Caco-2 (cell line): ENCODE measurements around the gene SMYD3. TPM values are rescaled to one million over a fixed set of nuclear protein-coding genes. Genes with fewer than 3 reads are reported as not detected.

ENCODE experiments used
- BruUV-seq: library from RNA; stranded (reverse); fragments of 400-500 nt; replicated peaks from 2 replicates; lab custom pipeline; 2021; lab: Mats Ljungman, UMichigan
- CTCF ChIA-PET: fragments of 300-600 bp; sonication (Branson Sonifier 250); formaldehyde crosslinking; loops from one replicate; lab custom pipeline; 2022; ENCODE audit warnings: antibody characterized with exemption; lab: Charles Lee
- POLR2A ChIA-PET: fragments of 300-600 bp; sonication (Branson Sonifier 250); formaldehyde crosslinking; loops from one replicate; lab custom pipeline; 2022; ENCODE audit warnings: antibody characterized with exemption; lab: Charles Lee
- DNase-seq, 2 experiments: peaks; one replicate each; pipeline versions ENCODE4 v3.0.0 to v3.0.0-alpha.2; 2020 to 2022
- H3K27me3 ChIP-seq: replicated peaks from 2 replicates; pipeline ENCODE4 v1.6.0; 2011; ENCODE audit warnings: low read length; ENCODE audit not compliant: control insufficient read depth, insufficient read depth
- H3K36me3 ChIP-seq: 2 replicates; pipeline ENCODE4 v1.5.1; 2011; ENCODE audit warnings: low read length; ENCODE audit not compliant: control insufficient read depth, insufficient read depth
- H3K4me1 ChIP-seq: fragments of 250-450 bp; sonication (Bioruptor Pico); 2 replicates; pipeline ENCODE4 v1.5.1; 2020; ENCODE audit warnings: mild to moderate bottlenecking
- H3K4me3 ChIP-seq: 2 replicates; pipeline ENCODE4 v1.5.1; 2011; ENCODE audit warnings: low read depth, mild to moderate bottlenecking, control low read depth, low read length
- H3K9me3 ChIP-seq: fragments of 250-450 bp; sonication (Bioruptor Pico); 2 replicates; pipeline ENCODE4 v1.5.1; 2020; ENCODE audit warnings: mild to moderate bottlenecking, moderate library complexity
- H3K27ac Mint-ChIP-seq: one replicate; pipeline ENCODE4 v1.8.0; 2022; ENCODE audit warnings: mixed read lengths; ENCODE audit not compliant: unreplicated experiment
- H3K27me3 Mint-ChIP-seq: one replicate; pipeline ENCODE4 v1.8.0; 2022; ENCODE audit warnings: mixed read lengths; ENCODE audit not compliant: insufficient read depth, unreplicated experiment
- H3K36me3 Mint-ChIP-seq: one replicate; pipeline ENCODE4 v1.8.0; 2022; ENCODE audit warnings: mild to moderate bottlenecking, mixed read lengths; ENCODE audit not compliant: insufficient read depth, unreplicated experiment
- H3K4me1 Mint-ChIP-seq: one replicate; pipeline ENCODE4 v1.8.0; 2022; ENCODE audit warnings: low read depth, mixed read lengths; ENCODE audit not compliant: unreplicated experiment
- H3K4me3 Mint-ChIP-seq: one replicate; pipeline ENCODE4 v1.8.0; 2022; ENCODE audit warnings: mild to moderate bottlenecking, moderate library complexity, mixed read lengths; ENCODE audit not compliant: unreplicated experiment
- H3K9me3 Mint-ChIP-seq: one replicate; pipeline ENCODE4 v1.8.0; 2022; ENCODE audit warnings: mixed read lengths; ENCODE audit not compliant: unreplicated experiment
- intact Hi-C: fragments of 100-400 bp; cut with micrococcal nuclease; formaldehyde crosslinking; loops from one replicate; pipeline ENCODE4 v1.10.0; 2022; ENCODE audit not compliant: unreplicated experiment
- total RNA-seq: library from RNA; stranded (reverse); gene quantifications from 2 replicates; pipeline ENCODE4 v1.2.3, GENCODE V29; 2022
- TF ChIP-seq, protein P1 (sequence below), 2 experiments: fragments of 200-600 bp in 1 of 2; IDR thresholded peaks; 1 replicate in 1 of 2; 2 replicates in 1 of 2; pipeline versions ENCODE4 v1.5.1 to v1.8.0; 2011 to 2022; ENCODE audit warnings: antibody characterized with exemption in 1 of 2, control low read depth in 1 of 2, inconsistent platforms in 1 of 2, low read depth in 1 of 2, low read length in 1 of 2, mild to moderate bottlenecking in 1 of 2, moderate library complexity in 1 of 2; ENCODE audit not compliant: insufficient read depth in 1 of 2, severe bottlenecking in 1 of 2, unreplicated experiment in 1 of 2

SMYD3 gene
- total RNA-seq, 1 experiment from 2014 or later = 33.0 TPM

DNA sequence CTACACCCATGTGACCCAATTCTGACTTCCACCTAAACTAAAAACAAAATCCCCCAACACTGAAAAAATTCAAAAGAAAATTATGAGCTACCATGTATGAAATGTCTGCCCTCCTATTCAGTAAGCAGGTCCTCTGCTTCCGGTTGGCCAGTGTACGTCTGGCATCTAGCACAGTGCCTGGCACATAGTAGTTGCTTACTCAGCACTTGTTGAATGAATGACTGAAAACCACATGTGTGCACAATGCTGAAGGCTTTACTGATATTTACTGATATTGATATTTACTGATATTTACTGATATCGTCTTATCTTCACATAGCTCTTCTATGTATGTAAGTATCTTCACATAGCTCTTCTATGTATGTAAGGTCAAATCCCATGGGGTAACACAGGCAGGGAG is 642.2 kb downstream of the SMYD3 start:
- H3K9me3 ChIP-seq = no peaks in the 10 kb centered on the region
- no TSS peak for BruUV-seq
- no peak overlapping the region for H3K4me3 ChIP-seq
- H3K36me3 Mint-ChIP-seq = no peaks in the 10 kb centered on the region
- H3K4me1 ChIP-seq = no peaks in the 10 kb centered on the region
- no peaks in the 10 kb centered on the region for H3K27me3 ChIP-seq
- H3K27ac Mint-ChIP-seq = no peak overlapping the region
- intact Hi-C loops = no loop called here
- ChIA-PET POLR2A (no interaction called here), CTCF (no interaction called here)
- no peaks in the 10 kb centered on the region for H3K36me3 ChIP-seq
- H3K4me1 Mint-ChIP-seq = peaks cover 6% of the 10 kb centered on the region
- H3K4me3 Mint-ChIP-seq = no peak overlapping the region
- TF ChIP-seq, protein P1, sequence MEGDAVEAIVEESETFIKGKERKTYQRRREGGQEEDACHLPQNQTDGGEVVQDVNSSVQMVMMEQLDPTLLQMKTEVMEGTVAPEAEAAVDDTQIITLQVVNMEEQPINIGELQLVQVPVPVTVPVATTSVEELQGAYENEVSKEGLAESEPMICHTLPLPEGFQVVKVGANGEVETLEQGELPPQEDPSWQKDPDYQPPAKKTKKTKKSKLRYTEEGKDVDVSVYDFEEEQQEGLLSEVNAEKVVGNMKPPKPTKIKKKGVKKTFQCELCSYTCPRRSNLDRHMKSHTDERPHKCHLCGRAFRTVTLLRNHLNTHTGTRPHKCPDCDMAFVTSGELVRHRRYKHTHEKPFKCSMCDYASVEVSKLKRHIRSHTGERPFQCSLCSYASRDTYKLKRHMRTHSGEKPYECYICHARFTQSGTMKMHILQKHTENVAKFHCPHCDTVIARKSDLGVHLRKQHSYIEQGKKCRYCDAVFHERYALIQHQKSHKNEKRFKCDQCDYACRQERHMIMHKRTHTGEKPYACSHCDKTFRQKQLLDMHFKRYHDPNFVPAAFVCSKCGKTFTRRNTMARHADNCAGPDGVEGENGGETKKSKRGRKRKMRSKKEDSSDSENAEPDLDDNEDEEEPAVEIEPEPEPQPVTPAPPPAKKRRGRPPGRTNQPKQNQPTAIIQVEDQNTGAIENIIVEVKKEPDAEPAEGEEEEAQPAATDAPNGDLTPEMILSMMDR (IDR thresholded peaks at IDR 0.05; ENCODE audit: insufficient read depth in 1 of 2, low read depth in 1 of 2, low read length in 1 of 2, severe bottlenecking in 1 of 2, unreplicated experiment in 1 of 2) = no peak
- no peak for DNase-seq
- H3K9me3 Mint-ChIP-seq = no peaks in the 10 kb centered on the region
- H3K27me3 Mint-ChIP-seq = no peaks in the 10 kb centered on the region

DNA sequence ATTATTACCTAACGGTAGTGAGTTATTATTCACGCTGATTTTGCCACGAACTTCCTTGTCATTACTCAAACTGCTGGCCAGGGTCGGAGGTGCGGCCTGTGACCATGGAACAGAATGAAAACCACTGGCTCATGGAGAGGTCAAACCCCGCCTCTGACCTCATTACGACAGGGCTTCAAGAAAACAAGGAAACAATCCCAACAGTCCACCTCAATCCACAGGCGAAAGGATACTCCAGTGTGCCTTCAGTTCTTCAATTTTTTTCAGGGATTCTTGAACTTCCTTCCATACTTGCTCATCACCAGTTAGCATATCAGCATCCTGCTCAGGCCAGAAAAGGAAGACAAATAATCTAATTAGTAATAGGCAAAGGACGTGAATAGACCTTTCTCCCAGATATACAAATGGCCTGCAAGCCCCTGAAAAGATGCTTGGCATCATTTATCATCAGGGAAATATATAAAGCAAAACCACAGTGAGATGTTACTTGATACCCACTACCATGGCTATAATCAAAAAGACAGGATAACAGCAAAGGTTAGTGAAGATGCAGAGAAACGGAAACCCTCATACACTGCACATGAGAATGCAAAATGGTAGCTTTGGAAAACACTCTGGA is 643.4 kb downstream of the SMYD3 start:
- CTCF ChIA-PET = no interaction called here
- Histone ChIP-seq H3K27me3 (no peaks in the 10 kb centered on the region), H3K36me3 (no peaks in the 10 kb centered on the region), H3K4me1 (no peaks in the 10 kb centered on the region), H3K9me3 (no peaks in the 10 kb centered on the region), H3K4me3 (no peak overlapping the region)
- Mint-ChIP-seq H3K4me3 (no peak overlapping the region), H3K9me3 (no peaks in the 10 kb centered on the region), H3K27me3 (no peaks in the 10 kb centered on the region), H3K27ac (no peak overlapping the region), H3K4me1 (no peaks in the 10 kb centered on the region), H3K36me3 (no peaks in the 10 kb centered on the region)
- TF ChIP-seq, protein P1 (IDR thresholded peaks at IDR 0.05; ENCODE audit: insufficient read depth in 1 of 2, low read depth in 1 of 2, low read length in 1 of 2, severe bottlenecking in 1 of 2, unreplicated experiment in 1 of 2) = no peak
- POLR2A ChIA-PET = no interaction called here
- no TSS peak for BruUV-seq
- no peak for DNase-seq
- intact Hi-C loops = no loop called here

DNA sequence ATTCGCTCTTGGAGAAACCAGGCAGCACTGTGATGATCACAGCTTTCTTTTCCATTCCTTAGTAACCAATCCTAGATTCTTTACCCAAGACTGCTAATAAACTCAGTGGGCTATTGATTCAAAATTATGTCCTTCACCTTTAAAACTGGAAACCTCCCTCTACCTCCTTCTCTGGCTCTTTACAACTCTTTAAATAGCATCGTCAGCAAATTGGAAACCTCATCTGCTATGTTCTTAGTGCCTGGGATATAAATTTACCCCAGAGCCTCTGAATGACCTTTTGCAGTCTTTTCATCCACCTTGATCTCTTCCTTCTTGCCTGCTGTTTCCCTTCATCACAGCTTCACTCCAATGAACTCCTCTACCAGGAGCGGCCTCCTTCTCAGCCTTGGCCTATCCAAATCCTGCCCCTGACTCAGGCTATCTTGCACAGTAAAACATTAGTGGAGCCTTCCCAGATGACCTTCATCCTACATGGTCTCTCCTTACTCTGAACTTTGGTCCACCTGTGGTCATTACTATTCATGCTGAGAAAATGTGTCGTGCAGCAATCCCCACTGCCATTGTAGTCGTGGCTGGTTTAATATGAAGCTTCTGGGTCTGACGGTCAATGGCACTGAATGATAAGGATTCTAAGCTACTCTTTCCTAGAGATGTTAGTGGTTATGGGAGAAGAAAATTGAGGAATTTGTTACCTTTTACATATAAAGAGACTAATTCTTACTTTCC is 644.1 kb downstream of the SMYD3 start:
- intact Hi-C loops = no loop called here
- H3K27ac Mint-ChIP-seq = no peak overlapping the region
- Histone ChIP-seq H3K4me1 (no peaks in the 10 kb centered on the region), H3K27me3 (no peaks in the 10 kb centered on the region), H3K36me3 (no peaks in the 10 kb centered on the region), H3K4me3 (no peak overlapping the region), H3K9me3 (no peaks in the 10 kb centered on the region)
- H3K4me3 Mint-ChIP-seq = no peak overlapping the region
- H3K9me3 Mint-ChIP-seq = no peaks in the 10 kb centered on the region
- no peak for DNase-seq
- H3K27me3 Mint-ChIP-seq = no peaks in the 10 kb centered on the region
- H3K36me3 Mint-ChIP-seq = no peaks in the 10 kb centered on the region
- no TSS peak for BruUV-seq
- TF ChIP-seq, protein P1 (IDR thresholded peaks at IDR 0.05; ENCODE audit: insufficient read depth in 1 of 2, low read depth in 1 of 2, low read length in 1 of 2, severe bottlenecking in 1 of 2, unreplicated experiment in 1 of 2) = no peak
- ChIA-PET CTCF (no interaction called here), POLR2A (no interaction called here)
- H3K4me1 Mint-ChIP-seq = peaks cover 2% of the 10 kb centered on the region
